ENCODE results near the gene RAD51.

RAD51 gene

GRCh38 chr15:40684381-40684780, 10.6 kb upstream of the RAD51 start:
- Histone ChIP-seq H3K9me3 (ENCODE audit: low read depth, low read length) (no peaks in the 10 kb centered on the region), H3K36me3 (ENCODE audit: insufficient read depth, low read length) (no peaks in the 10 kb centered on the region), H3K9ac (ENCODE audit: insufficient read length) (no peak overlapping the region), H3K4me3 (no peak overlapping the region), H3K27ac (no peak overlapping the region)
- TF ChIP-seq POLR2AphosphoS5 (IDR thresholded peaks at IDR 0.05; ENCODE audit: borderline replicate concordance, low read depth, low read length) (no peak), EZH2 (IDR thresholded peaks at IDR 0.05) (no peak), FOXP2 (optimal IDR thresholded peaks at IDR 0.05; ENCODE audit: control extremely low read depth, extremely low read length, insufficient read depth) (no peak)
- DNase-seq (ENCODE audit: low read depth, low spot score): no peak

GRCh38 chr15:40685376-40685775, 9.6 kb upstream of the RAD51 start:
- no peak overlapping the region for H3K9ac ChIP-seq (ENCODE audit: insufficient read length)
- TF ChIP-seq POLR2AphosphoS5 (IDR thresholded peaks at IDR 0.05; ENCODE audit: borderline replicate concordance, low read depth, low read length): no peak
- no peak for TF ChIP-seq FOXP2 (optimal IDR thresholded peaks at IDR 0.05; ENCODE audit: control extremely low read depth, extremely low read length, insufficient read depth)
- TF ChIP-seq EZH2 (IDR thresholded peaks at IDR 0.05): no peak
- no peak overlapping the region for H3K4me3 ChIP-seq
- no peaks in the 10 kb centered on the region for H3K36me3 ChIP-seq (ENCODE audit: insufficient read depth, low read length)
- no peak overlapping the region for H3K27ac ChIP-seq
- H3K9me3 ChIP-seq (ENCODE audit: low read depth, low read length): no peaks in the 10 kb centered on the region
- no peak for DNase-seq (ENCODE audit: low read depth, low spot score)

GRCh38 chr15:40688932-40689799, 5.8 kb upstream of the RAD51 start:
- no peaks in the 10 kb centered on the region for H3K9me3 ChIP-seq (ENCODE audit: low read depth, low read length)
- H3K27ac ChIP-seq: no peak overlapping the region
- H3K9ac ChIP-seq (ENCODE audit: insufficient read length): no peak overlapping the region
- TF ChIP-seq EZH2 (IDR thresholded peaks at IDR 0.05): no peak
- TF ChIP-seq POLR2AphosphoS5 (IDR thresholded peaks at IDR 0.05; ENCODE audit: borderline replicate concordance, low read depth, low read length): no peak
- no peak for TF ChIP-seq FOXP2 (optimal IDR thresholded peaks at IDR 0.05; ENCODE audit: control extremely low read depth, extremely low read length, insufficient read depth)
- no peak for DNase-seq (ENCODE audit: low read depth, low spot score)
- no peaks in the 10 kb centered on the region for H3K36me3 ChIP-seq (ENCODE audit: insufficient read depth, low read length)
- H3K4me3 ChIP-seq: no peak overlapping the region

DNA sequence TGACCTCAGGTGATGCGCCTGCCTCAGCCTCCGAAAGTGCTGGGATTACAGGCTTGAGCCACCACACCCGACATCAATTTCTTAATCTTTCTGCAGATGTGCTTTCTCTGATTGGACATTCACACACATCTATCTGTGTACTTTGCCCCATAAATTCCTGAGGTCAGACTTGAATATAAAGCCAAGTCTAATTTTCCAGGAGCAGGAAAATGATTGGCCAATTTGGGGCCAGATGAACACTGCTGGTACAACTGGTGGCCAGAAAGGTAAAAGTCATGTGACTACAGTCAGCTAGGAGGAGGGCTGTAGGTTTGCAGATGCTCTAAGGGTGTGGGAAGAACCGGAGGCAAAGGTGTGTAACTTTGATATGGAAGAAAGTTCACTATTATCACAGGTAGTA, 3.2 kb upstream of the RAD51 start:
- no peak for DNase-seq (ENCODE audit: low read depth, low spot score)
- no peaks in the 10 kb centered on the region for H3K9me3 ChIP-seq (ENCODE audit: low read depth, low read length)
- no peak overlapping the region for H3K9ac ChIP-seq (ENCODE audit: insufficient read length)
- H3K4me3 ChIP-seq: no peak overlapping the region
- H3K27ac ChIP-seq: no peak overlapping the region
- TF ChIP-seq POLR2AphosphoS5 (IDR thresholded peaks at IDR 0.05; ENCODE audit: borderline replicate concordance, low read depth, low read length) (no peak), EZH2 (IDR thresholded peaks at IDR 0.05) (no peak), FOXP2 (optimal IDR thresholded peaks at IDR 0.05; ENCODE audit: control extremely low read depth, extremely low read length, insufficient read depth) (no peak)
- H3K36me3 ChIP-seq (ENCODE audit: insufficient read depth, low read length): no peaks in the 10 kb centered on the region

GRCh38 chr15:40693904-40694687, 878 bp upstream of the RAD51 start:
- DNase-seq (ENCODE audit: low read depth, low spot score): no peak
- Histone ChIP-seq H3K4me3 (peak overlapping the region; percentile 93), H3K27ac (peak overlapping the region; percentile 95; the same call in 1 of the 2 replicates), H3K9me3 (ENCODE audit: low read depth, low read length) (no peaks in the 10 kb centered on the region), H3K9ac (ENCODE audit: insufficient read length) (peak overlapping the region; percentile 95), H3K36me3 (ENCODE audit: insufficient read depth, low read length) (peaks cover 6% of the 10 kb centered on the region; the same call in 1 of the 2 replicates)
- TF ChIP-seq POLR2AphosphoS5 (IDR thresholded peaks at IDR 0.05; ENCODE audit: borderline replicate concordance, low read depth, low read length) (no peak), FOXP2 (optimal IDR thresholded peaks at IDR 0.05; ENCODE audit: control extremely low read depth, extremely low read length, insufficient read depth) (no peak), EZH2 (IDR thresholded peaks at IDR 0.05) (no peak)

DNA sequence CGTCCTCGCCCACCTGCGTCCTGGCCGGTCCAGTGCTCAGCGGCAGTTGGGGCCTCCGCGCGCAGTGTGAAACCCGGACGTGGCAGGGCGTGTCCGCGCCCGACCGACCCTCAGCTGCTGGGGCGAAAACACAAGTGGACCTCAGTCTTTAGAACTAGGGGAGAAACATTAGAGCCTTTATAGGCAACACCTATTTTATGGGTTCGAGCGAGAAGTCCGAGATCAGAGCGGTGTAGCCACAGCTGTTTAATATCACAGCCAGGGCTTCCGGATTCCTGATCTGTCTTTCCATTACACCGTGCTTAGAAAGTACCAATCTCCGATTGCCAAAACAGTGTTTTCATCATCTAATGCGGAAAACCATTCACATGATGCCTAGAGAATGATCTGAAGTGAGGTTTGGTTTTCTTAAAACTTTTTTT, 506 bp downstream of the RAD51 start:
- H3K9me3 ChIP-seq (ENCODE audit: low read depth, low read length): no peaks in the 10 kb centered on the region
- peak overlapping the region; percentile 95 for H3K9ac ChIP-seq (ENCODE audit: insufficient read length)
- TF ChIP-seq EZH2 (IDR thresholded peaks at IDR 0.05) (no peak), FOXP2 (optimal IDR thresholded peaks at IDR 0.05; ENCODE audit: control extremely low read depth, extremely low read length, insufficient read depth) (no peak), POLR2AphosphoS5 (IDR thresholded peaks at IDR 0.05; ENCODE audit: borderline replicate concordance, low read depth, low read length) (no peak)
- no peak overlapping the region; the same call in 1 of the 2 replicates for H3K27ac ChIP-seq
- peaks cover 13% of the 10 kb centered on the region for H3K36me3 ChIP-seq (ENCODE audit: insufficient read depth, low read length)
- no peak for DNase-seq (ENCODE audit: low read depth, low spot score)
- peak overlapping the region; percentile 93 for H3K4me3 ChIP-seq

DNA sequence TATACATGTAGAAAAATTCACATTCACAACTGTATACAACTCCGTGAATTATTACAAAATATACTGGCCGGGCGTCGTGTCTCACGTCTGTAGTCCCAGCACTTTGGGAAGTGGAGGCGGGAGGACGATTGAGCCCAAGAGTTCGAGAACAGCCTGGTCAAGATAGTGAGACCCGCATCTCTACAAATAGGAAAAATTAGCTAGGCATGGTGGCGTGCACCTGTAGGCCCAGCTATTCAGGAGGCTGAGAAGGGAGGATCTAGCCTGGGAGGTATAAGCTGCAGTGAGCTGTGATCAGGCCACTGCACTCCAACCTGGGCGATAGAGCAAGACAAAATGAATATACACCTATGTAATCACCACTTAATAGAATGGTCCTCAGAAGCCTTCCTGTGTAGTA, 1.3 kb downstream of the RAD51 start:
- Histone ChIP-seq H3K9me3 (ENCODE audit: low read depth, low read length) (no peaks in the 10 kb centered on the region), H3K9ac (ENCODE audit: insufficient read length) (peak overlapping the region; percentile 95), H3K36me3 (ENCODE audit: insufficient read depth, low read length) (peaks cover 19% of the 10 kb centered on the region), H3K4me3 (peak overlapping the region; percentile 93), H3K27ac (no peak overlapping the region)
- TF ChIP-seq FOXP2 (optimal IDR thresholded peaks at IDR 0.05; ENCODE audit: control extremely low read depth, extremely low read length, insufficient read depth) (no peak), EZH2 (IDR thresholded peaks at IDR 0.05) (no peak), POLR2AphosphoS5 (IDR thresholded peaks at IDR 0.05; ENCODE audit: borderline replicate concordance, low read depth, low read length) (no peak)
- no peak for DNase-seq (ENCODE audit: low read depth, low spot score)

DNA sequence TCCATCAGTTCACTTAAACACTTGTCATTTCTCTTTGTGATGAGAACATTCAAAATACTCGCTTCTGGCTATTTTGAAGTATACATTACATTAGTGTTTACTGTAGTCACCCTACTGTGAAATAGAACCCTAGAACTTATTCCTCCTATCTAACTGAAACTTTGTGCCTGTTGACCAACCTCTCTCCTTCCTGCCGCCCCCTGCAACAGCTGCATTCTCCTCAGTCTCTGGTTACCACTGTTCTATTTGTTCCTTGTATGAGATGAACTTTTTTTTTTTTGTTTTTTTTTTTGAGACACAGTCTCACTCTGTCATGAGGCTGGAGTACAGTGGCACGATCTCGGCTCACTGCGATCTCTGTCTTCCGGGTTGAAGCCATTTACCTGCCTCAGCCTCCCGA, 2.9 kb downstream of the RAD51 start:
- no peak for DNase-seq (ENCODE audit: low read depth, low spot score)
- TF ChIP-seq POLR2AphosphoS5 (IDR thresholded peaks at IDR 0.05; ENCODE audit: borderline replicate concordance, low read depth, low read length) (no peak), EZH2 (IDR thresholded peaks at IDR 0.05) (no peak), FOXP2 (optimal IDR thresholded peaks at IDR 0.05; ENCODE audit: control extremely low read depth, extremely low read length, insufficient read depth) (no peak)
- no peak overlapping the region for H3K4me3 ChIP-seq
- no peak overlapping the region for H3K27ac ChIP-seq
- H3K9me3 ChIP-seq (ENCODE audit: low read depth, low read length): no peaks in the 10 kb centered on the region
- H3K9ac ChIP-seq (ENCODE audit: insufficient read length): no peak overlapping the region
- peaks cover 31% of the 10 kb centered on the region for H3K36me3 ChIP-seq (ENCODE audit: insufficient read depth, low read length)
